AG04449 (cell line): ENCODE results near the gene CASP7.

Source experiments
- CTCF ChIA-PET: fragments of 350-600 bp; formaldehyde crosslinking; extraction: SDS; loops from one replicate; lab custom pipeline; 2021; ENCODE audit warnings: antibody characterized with exemption; lab: Yijun Ruan, JAX
- POLR2A ChIA-PET: fragments of 400-600, 350-600 bp; formaldehyde crosslinking; extraction: SDS; loops from one replicate; lab custom pipeline; 2020; ENCODE audit warnings: antibody characterized with exemption, inconsistent platforms; lab: Yijun Ruan, JAX
- DNase-seq: peaks from one replicate; pipeline ENCODE4 v3.0.0-alpha.2; 2010; ENCODE audit warnings: low read depth, low spot score
- H3K4me3 ChIP-seq: 2 replicates; pipeline ENCODE4 v1.5.1; 2011; ENCODE audit warnings: low read depth, mild to moderate bottlenecking, control low read depth, low read length
- CTCF ChIP-seq: IDR thresholded peaks from one replicate; pipeline ENCODE4 v1.5.1; 2011; ENCODE audit warnings: mild to moderate bottlenecking, moderate library complexity, low read length, control low read depth, inconsistent platforms; ENCODE audit not compliant: insufficient read depth; ENCODE audit errors: missing control alignments

The CASP7 gene

GRCh38 chr10:113644185-113645120, 35.3 kb upstream of the CASP7 start:
- no peak for TF ChIP-seq CTCF
- POLR2A ChIA-PET = interaction anchor here (0.6 kb wide), 1 partner anchor 1309 kb away, joined by 3 read pairs; no protein-coding TSS in a partner anchor
- DNase-seq = no peak
- CTCF ChIA-PET = interaction anchor here (1.0 kb wide), 1 partner anchor 28 kb away, joined by 4 read pairs; no protein-coding TSS in a partner anchor
- H3K4me3 ChIP-seq = no peak overlapping the region

DNA sequence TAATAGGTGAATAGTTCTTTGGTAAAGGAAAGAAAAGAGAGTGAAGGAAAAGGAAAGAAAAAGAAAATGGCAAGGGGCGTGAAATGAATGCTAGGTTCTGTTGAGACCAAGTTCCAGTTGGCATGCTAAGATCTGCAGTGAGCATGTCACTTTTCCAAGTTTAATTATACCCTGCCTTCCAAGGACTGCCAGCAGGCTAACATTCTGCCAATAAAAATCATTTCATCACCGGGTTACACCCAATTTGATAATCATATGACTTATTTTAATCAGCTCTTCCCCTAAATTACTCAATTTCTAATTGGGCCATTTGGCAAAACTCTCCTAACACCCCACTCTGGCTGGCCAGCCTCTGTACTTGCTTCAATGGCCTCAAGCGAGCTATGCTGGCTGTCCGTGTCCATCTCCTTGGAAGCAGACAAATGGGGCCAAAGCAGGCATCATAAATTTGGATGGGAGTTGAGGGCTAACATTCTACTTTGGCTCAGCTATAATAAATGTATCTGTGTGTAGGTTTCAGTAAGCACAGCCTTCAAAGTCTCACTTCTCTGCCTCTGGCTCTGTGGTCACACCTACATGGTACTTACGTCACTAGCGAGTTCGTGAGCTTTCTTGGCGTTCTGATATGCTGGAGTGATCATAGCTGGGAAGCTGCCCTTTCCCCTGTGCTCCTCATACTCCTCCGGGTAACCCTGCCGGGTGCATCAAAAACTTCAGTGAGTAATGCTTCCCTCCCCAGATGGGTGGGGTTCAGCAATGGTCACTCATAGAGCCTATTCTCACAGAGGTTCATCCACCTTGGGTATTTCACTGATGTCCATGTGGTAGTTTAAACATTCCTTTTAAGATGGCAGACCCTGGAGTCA, 33.1 kb upstream of the CASP7 start:
- H3K4me3 ChIP-seq = no peak overlapping the region
- ChIA-PET CTCF (no interaction called here), POLR2A (no interaction called here)
- no peak for TF ChIP-seq CTCF
- DNase-seq = no peak

GRCh38 chr10:113647812-113648211, 31.9 kb upstream of the CASP7 start:
- CTCF ChIA-PET = no interaction called here
- no peak for DNase-seq
- TF ChIP-seq CTCF = no peak
- POLR2A ChIA-PET = no interaction called here
- H3K4me3 ChIP-seq = no peak overlapping the region

- POLR2A ChIA-PET = no interaction called here
- CTCF ChIA-PET = interaction anchor here (1.0 kb wide), 1 partner anchor 31 kb away, joined by 3 read pairs; no protein-coding TSS in a partner anchor
Observed at GRCh38 chr10:113648478-113648877, 31.2 kb upstream of the CASP7 start.

DNA sequence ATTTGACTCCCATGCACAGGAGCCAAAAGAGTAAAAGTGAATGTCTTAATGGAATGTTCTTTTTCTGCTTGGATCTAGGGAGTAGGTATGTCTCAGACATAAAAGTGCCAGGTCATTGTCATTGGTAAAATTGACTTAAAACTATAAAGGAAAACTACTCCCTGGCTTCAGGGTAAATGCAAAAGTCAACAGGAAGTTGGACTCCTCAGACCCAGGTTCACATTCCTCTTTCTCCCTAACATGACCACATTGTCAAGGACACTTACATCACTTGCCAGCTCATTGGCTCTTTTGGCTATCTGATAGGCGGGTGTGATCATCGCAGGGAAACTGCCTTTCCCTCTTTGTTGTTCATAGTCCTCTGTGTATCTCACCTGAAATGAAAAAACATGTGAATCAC, 29.5 kb upstream of the CASP7 start:
- TF ChIP-seq CTCF = no peak
- POLR2A ChIA-PET = no interaction called here
- no peak for DNase-seq
- H3K4me3 ChIP-seq = no peak overlapping the region
- CTCF ChIA-PET = no interaction called here

More at GRCh38 chr10:113648478-113648877, 31.2 kb upstream of the CASP7 start:
- H3K4me3 ChIP-seq = no peak overlapping the region
- TF ChIP-seq CTCF = no peak
- DNase-seq = no peak
